Fibroblast of mammary gland (primary cell): ENCODE results near the gene MED12L.

Source experiments
- DNase-seq: peaks from one replicate; pipeline ENCODE4 v3.0.0-alpha.2; 2010; ENCODE audit warnings: low read depth
- H3K4me3 ChIP-seq: 2 replicates; pipeline ENCODE4 v1.5.1; 2011; ENCODE audit warnings: low read depth, mild to moderate bottlenecking, low read length, moderate library complexity; ENCODE audit not compliant: control insufficient read depth
- TF ChIP-seq, protein P1 (sequence below): conservative IDR thresholded peaks from 2 replicates; pipeline ENCODE4 v1.5.1; 2011; ENCODE audit warnings: low read depth, low read length, inconsistent platforms; ENCODE audit not compliant: control insufficient read depth, insufficient read depth

Gene MED12L

GRCh38 chr3:151483961-151484520, 398.6 kb downstream of the MED12L start:
- DNase-seq = no peak
- TF ChIP-seq, protein P1, sequence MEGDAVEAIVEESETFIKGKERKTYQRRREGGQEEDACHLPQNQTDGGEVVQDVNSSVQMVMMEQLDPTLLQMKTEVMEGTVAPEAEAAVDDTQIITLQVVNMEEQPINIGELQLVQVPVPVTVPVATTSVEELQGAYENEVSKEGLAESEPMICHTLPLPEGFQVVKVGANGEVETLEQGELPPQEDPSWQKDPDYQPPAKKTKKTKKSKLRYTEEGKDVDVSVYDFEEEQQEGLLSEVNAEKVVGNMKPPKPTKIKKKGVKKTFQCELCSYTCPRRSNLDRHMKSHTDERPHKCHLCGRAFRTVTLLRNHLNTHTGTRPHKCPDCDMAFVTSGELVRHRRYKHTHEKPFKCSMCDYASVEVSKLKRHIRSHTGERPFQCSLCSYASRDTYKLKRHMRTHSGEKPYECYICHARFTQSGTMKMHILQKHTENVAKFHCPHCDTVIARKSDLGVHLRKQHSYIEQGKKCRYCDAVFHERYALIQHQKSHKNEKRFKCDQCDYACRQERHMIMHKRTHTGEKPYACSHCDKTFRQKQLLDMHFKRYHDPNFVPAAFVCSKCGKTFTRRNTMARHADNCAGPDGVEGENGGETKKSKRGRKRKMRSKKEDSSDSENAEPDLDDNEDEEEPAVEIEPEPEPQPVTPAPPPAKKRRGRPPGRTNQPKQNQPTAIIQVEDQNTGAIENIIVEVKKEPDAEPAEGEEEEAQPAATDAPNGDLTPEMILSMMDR = no peak
- no peak overlapping the region for H3K4me3 ChIP-seq
